ENCODE measurements around the gene TEX38.

GRCh38 chr1:46670134-46670533 is 1.5 kb upstream of the TEX38 start:
- no peak for TF ChIP-seq CTCF (IDR thresholded peaks at IDR 0.05)
- no peak for TF ChIP-seq EP300 (IDR thresholded peaks at IDR 0.05)
